ENCODE results near the gene DHX8.

Gene DHX8

GRCh38 chr17:43534909-43535308 lies 51.1 kb downstream of the DHX8 start:
- Histone ChIP-seq H3K4me1 (ENCODE audit: control insufficient read depth, insufficient read depth, low read length) (peaks cover 11% of the 10 kb centered on the region), H3K9me3 (ENCODE audit: control insufficient read depth in 2 of 2, low read length in 2 of 2) (no peaks in the 10 kb centered on the region), H3K27me3 (ENCODE audit: control insufficient read depth in 1 of 2, insufficient read depth in 2 of 2, low read length in 2 of 2) (no peaks in the 10 kb centered on the region), H3K36me3 (ENCODE audit: control insufficient read depth in 2 of 2, insufficient read depth in 2 of 2, low read length in 2 of 2) (no peaks in the 10 kb centered on the region), H3K9ac (ENCODE audit: low read length in 2 of 2) (no peak overlapping the region), H3K27ac (ENCODE audit: low read length) (no peak overlapping the region), H3K4me3 (ENCODE audit: low read length in 2 of 2) (no peak overlapping the region)

GRCh38 chr17:43536236-43536992 lies 52.6 kb downstream of the DHX8 start:
- Histone ChIP-seq H3K36me3 (ENCODE audit: control insufficient read depth in 2 of 2, insufficient read depth in 2 of 2, low read length in 2 of 2) (no peaks in the 10 kb centered on the region), H3K4me1 (ENCODE audit: control insufficient read depth, insufficient read depth, low read length) (peaks cover 2% of the 10 kb centered on the region), H3K27me3 (ENCODE audit: control insufficient read depth in 1 of 2, insufficient read depth in 2 of 2, low read length in 2 of 2) (no peaks in the 10 kb centered on the region), H3K9ac (ENCODE audit: low read length in 2 of 2) (no peak overlapping the region), H3K27ac (ENCODE audit: low read length) (no peak overlapping the region), H3K4me3 (ENCODE audit: low read length in 2 of 2) (no peak overlapping the region), H3K9me3 (ENCODE audit: control insufficient read depth in 2 of 2, low read length in 2 of 2) (no peaks in the 10 kb centered on the region)

GRCh38 chr17:43540821-43541674 lies 57.3 kb downstream of the DHX8 start:
- Histone ChIP-seq H3K27me3 (ENCODE audit: control insufficient read depth in 1 of 2, insufficient read depth in 2 of 2, low read length in 2 of 2) (peaks cover 0 to 22% of the 10 kb centered on the region in 2 donors), H3K9me3 (ENCODE audit: control insufficient read depth in 2 of 2, low read length in 2 of 2) (no peaks in the 10 kb centered on the region), H3K36me3 (ENCODE audit: control insufficient read depth in 2 of 2, insufficient read depth in 2 of 2, low read length in 2 of 2) (no peaks in the 10 kb centered on the region), H3K4me1 (ENCODE audit: control insufficient read depth, insufficient read depth, low read length) (peaks cover 14% of the 10 kb centered on the region), H3K9ac (ENCODE audit: low read length in 2 of 2) (no peak overlapping the region), H3K27ac (ENCODE audit: low read length) (no peak overlapping the region), H3K4me3 (ENCODE audit: low read length in 2 of 2) (no peak overlapping the region)

GRCh38 chr17:43542859-43543258 lies 59.1 kb downstream of the DHX8 start:
- Histone ChIP-seq H3K9ac (ENCODE audit: low read length in 2 of 2) (no peak overlapping the region), H3K27ac (ENCODE audit: low read length) (no peak overlapping the region), H3K4me1 (ENCODE audit: control insufficient read depth, insufficient read depth, low read length) (peaks cover 24% of the 10 kb centered on the region), H3K4me3 (ENCODE audit: low read length in 2 of 2) (no peak overlapping the region), H3K9me3 (ENCODE audit: control insufficient read depth in 2 of 2, low read length in 2 of 2) (no peaks in the 10 kb centered on the region), H3K36me3 (ENCODE audit: control insufficient read depth in 2 of 2, insufficient read depth in 2 of 2, low read length in 2 of 2) (no peaks in the 10 kb centered on the region), H3K27me3 (ENCODE audit: control insufficient read depth in 1 of 2, insufficient read depth in 2 of 2, low read length in 2 of 2) (peaks cover 11 to 39% of the 10 kb centered on the region in 2 donors)

GRCh38 chr17:43543300-43543699 lies 59.5 kb downstream of the DHX8 start:
- Histone ChIP-seq H3K27ac (ENCODE audit: low read length) (no peak overlapping the region), H3K9me3 (ENCODE audit: control insufficient read depth in 2 of 2, low read length in 2 of 2) (no peaks in the 10 kb centered on the region), H3K36me3 (ENCODE audit: control insufficient read depth in 2 of 2, insufficient read depth in 2 of 2, low read length in 2 of 2) (no peaks in the 10 kb centered on the region), H3K27me3 (ENCODE audit: control insufficient read depth in 1 of 2, insufficient read depth in 2 of 2, low read length in 2 of 2) (peaks cover 14 to 43% of the 10 kb centered on the region in 2 donors), H3K4me1 (ENCODE audit: control insufficient read depth, insufficient read depth, low read length) (peaks cover 24% of the 10 kb centered on the region), H3K4me3 (ENCODE audit: low read length in 2 of 2) (no peak overlapping the region), H3K9ac (ENCODE audit: low read length in 2 of 2) (no peak overlapping the region)

GRCh38 chr17:43543771-43544575 lies 60.2 kb downstream of the DHX8 start:
- Histone ChIP-seq H3K9ac (ENCODE audit: low read length in 2 of 2) (no peak overlapping the region), H3K4me1 (ENCODE audit: control insufficient read depth, insufficient read depth, low read length) (peaks cover 24% of the 10 kb centered on the region), H3K4me3 (ENCODE audit: low read length in 2 of 2) (no peak overlapping the region), H3K9me3 (ENCODE audit: control insufficient read depth in 2 of 2, low read length in 2 of 2) (no peaks in the 10 kb centered on the region), H3K27me3 (ENCODE audit: control insufficient read depth in 1 of 2, insufficient read depth in 2 of 2, low read length in 2 of 2) (peaks cover 17 to 44% of the 10 kb centered on the region in 2 donors), H3K27ac (ENCODE audit: low read length) (no peak overlapping the region), H3K36me3 (ENCODE audit: control insufficient read depth in 2 of 2, insufficient read depth in 2 of 2, low read length in 2 of 2) (no peaks in the 10 kb centered on the region)

GRCh38 chr17:43545383-43545632 lies 61.5 kb downstream of the DHX8 start:
- no peak overlapping the region for H3K9ac ChIP-seq (ENCODE audit: low read length in 2 of 2)
- H3K27ac ChIP-seq (ENCODE audit: low read length) = no peak overlapping the region
- no peaks in the 10 kb centered on the region for H3K36me3 ChIP-seq (ENCODE audit: control insufficient read depth in 2 of 2, insufficient read depth in 2 of 2, low read length in 2 of 2)
- no peaks in the 10 kb centered on the region for H3K9me3 ChIP-seq (ENCODE audit: control insufficient read depth in 2 of 2, low read length in 2 of 2)
- peaks cover 23 to 47% of the 10 kb centered on the region in 2 donors for H3K27me3 ChIP-seq (ENCODE audit: control insufficient read depth in 1 of 2, insufficient read depth in 2 of 2, low read length in 2 of 2)
- H3K4me3 ChIP-seq (ENCODE audit: low read length in 2 of 2) = peak overlapping the region; percentile 62 to 74
- H3K4me1 ChIP-seq (ENCODE audit: control insufficient read depth, insufficient read depth, low read length) = peaks cover 24% of the 10 kb centered on the region

GRCh38 chr17:43546319-43547188 lies 62.8 kb downstream of the DHX8 start, which contains the start of gene ETV4:
Gene ETV4 (minus strand): TSS chr17:43546340. CDS start chr17:43545617, 723 bp downstream.
- peak within 1 kb of the TSS; percentile 62 to 74 for H3K4me3 ChIP-seq (ENCODE audit: low read length in 2 of 2)
- H3K27ac ChIP-seq (ENCODE audit: low read length) = no peak within 1 kb of the TSS
- H3K9me3 ChIP-seq (ENCODE audit: control insufficient read depth in 2 of 2, low read length in 2 of 2) = no peaks in the 10 kb centered on the region
- peaks cover 23 to 47% of the 10 kb centered on the region in 2 donors for H3K27me3 ChIP-seq (ENCODE audit: control insufficient read depth in 1 of 2, insufficient read depth in 2 of 2, low read length in 2 of 2)
- peaks cover 22% of the 10 kb centered on the region for H3K4me1 ChIP-seq (ENCODE audit: control insufficient read depth, insufficient read depth, low read length)
- no peak within 1 kb of the TSS for H3K9ac ChIP-seq (ENCODE audit: low read length in 2 of 2)
- no peaks in the 10 kb centered on the region for H3K36me3 ChIP-seq (ENCODE audit: control insufficient read depth in 2 of 2, insufficient read depth in 2 of 2, low read length in 2 of 2)

GRCh38 chr17:43547189-43547550 lies 63.4 kb downstream of the DHX8 start:
- Histone ChIP-seq H3K4me3 (ENCODE audit: low read length in 2 of 2) (no peak overlapping the region), H3K27me3 (ENCODE audit: control insufficient read depth in 1 of 2, insufficient read depth in 2 of 2, low read length in 2 of 2) (peaks cover 23 to 47% of the 10 kb centered on the region in 2 donors), H3K4me1 (ENCODE audit: control insufficient read depth, insufficient read depth, low read length) (peaks cover 22% of the 10 kb centered on the region), H3K9me3 (ENCODE audit: control insufficient read depth in 2 of 2, low read length in 2 of 2) (no peaks in the 10 kb centered on the region), H3K27ac (ENCODE audit: low read length) (no peak overlapping the region), H3K36me3 (ENCODE audit: control insufficient read depth in 2 of 2, insufficient read depth in 2 of 2, low read length in 2 of 2) (no peaks in the 10 kb centered on the region), H3K9ac (ENCODE audit: low read length in 2 of 2) (no peak overlapping the region)

All from stomach smooth muscle (tissue), 2 donors.